A549 (cell line): ENCODE measurements around the gene HSP90AA1. TPM values are rescaled to one million over a fixed set of nuclear protein-coding genes. Genes with fewer than 3 reads are reported as not detected.
"Not testable (repeated sequence)": the region's sequence is repeated elsewhere in the genome, so short reads cannot be mapped to it uniquely, and the experiment has no call there.

ENCODE experiments used
- ATAC-seq, 2 experiments: fragments of 200-7000 bp in 1 of 2; fragments of >200 bp in 1 of 2; cut with Nextera tagmentation in 1 of 2; cut with Tn5 transposase in 1 of 2; 3 replicates each; pipeline versions ENCODE4 v1.8.0 to v1.9.1; 2018 to 2020; ENCODE audit warnings: mild to moderate bottlenecking in 1 of 2, moderate library complexity in 1 of 2
- CTCF ChIA-PET: fragments of 300-600 bp; sonication (Branson Sonifier 250); formaldehyde crosslinking; extraction: SDS; loops from one replicate; lab custom pipeline; 2021; ENCODE audit warnings: antibody characterized with exemption, inconsistent platforms; lab: Yijun Ruan, JAX
- POLR2A ChIA-PET: fragments of 350-600 bp; formaldehyde crosslinking; extraction: SDS; loops from one replicate; lab custom pipeline; 2021; ENCODE audit warnings: antibody characterized with exemption, inconsistent platforms; lab: Yijun Ruan, JAX
- DNase-seq, 2 experiments: peaks; one replicate each; pipeline versions ENCODE4 v3.0.0 to v3.0.0-alpha.2; 2011 to 2016; ENCODE audit warnings: low read depth in 1 of 2, low spot score in 1 of 2
- FAIRE-seq: peaks from 2 replicates; lab custom pipeline; 2011; peaks lifted over from hg19 to GRCh38; lab: Jason Lieb, UNC
- H3K27ac ChIP-seq, 2 experiments: fragments of >200 bp; sonication (Bioruptor Twin); formaldehyde crosslinking; 3 replicates each; pipeline ENCODE4 v1.5.1; 2016 to 2017
- H3K4me1 ChIP-seq: fragments of >200 bp; sonication (Bioruptor Twin); formaldehyde crosslinking; 3 replicates; pipeline ENCODE4 v1.6.1; 2016
- H3K4me2 ChIP-seq: fragments of >200 bp; sonication (Bioruptor Twin); formaldehyde crosslinking; 3 replicates; pipeline ENCODE4 v1.6.1; 2016
- H3K4me3 ChIP-seq: fragments of >200 bp; sonication (Bioruptor Twin); formaldehyde crosslinking; 3 replicates; pipeline ENCODE4 v1.5.1; 2016
- H3K9me3 ChIP-seq: fragments of >200 bp; sonication (Bioruptor Twin); formaldehyde crosslinking; 3 replicates; pipeline ENCODE4 v1.6.1; 2016
- BCL3 ChIP-seq: fragments of >200 bp; sonication (Bioruptor Twin); formaldehyde crosslinking; IDR thresholded peaks from 3 replicates; pipeline ENCODE4 v1.6.1; 2016
- BHLHE40 ChIP-seq: IDR thresholded peaks from 2 replicates; pipeline ENCODE4 v1.6.1; 2012; ENCODE audit warnings: low read depth, low read length, inconsistent platforms
- CBX8 ChIP-seq: fragments of 200-600 bp; sonication (generic); IDR thresholded peaks from 2 replicates; pipeline ENCODE4 v1.6.1; 2016
- CHD2 ChIP-seq: fragments of 150-350 bp; IDR thresholded peaks from 2 replicates; pipeline ENCODE4 v1.6.1; 2014; ENCODE audit warnings: low read length; ENCODE audit not compliant: partially characterized antibody
- EP300 ChIP-seq, 2 experiments: fragments of >200 bp; sonication (Bioruptor Twin); formaldehyde crosslinking; IDR thresholded peaks; 2 replicates in 1 of 2; 3 replicates in 1 of 2; pipeline ENCODE4 v1.6.1; 2016 to 2017
- ESRRA ChIP-seq: fragments of 150-350 bp; IDR thresholded peaks from 2 replicates; pipeline ENCODE4 v1.6.1; 2014; ENCODE audit warnings: mild to moderate bottlenecking, low read length, borderline replicate concordance
- FOSB ChIP-seq: fragments of 250-450 bp; sonication (Bioruptor Pico); IDR thresholded peaks from 2 replicates; pipeline ENCODE4 v1.5.0; 2020; ENCODE audit warnings: mild to moderate bottlenecking, moderate library complexity
- FOSL2 ChIP-seq, 2 experiments: fragments of 450-650 bp in 1 of 2; fragments of >200 bp in 1 of 2; sonication (Bioruptor Twin) in 1 of 2; formaldehyde crosslinking; IDR thresholded peaks; 2 replicates each; pipeline versions ENCODE4 v1.5.0 to v1.6.1; 2016 to 2020; ENCODE audit warnings: mild to moderate bottlenecking in 1 of 2, moderate library complexity in 1 of 2
- FOXS1 ChIP-seq: fragments of 250-450 bp; sonication (Bioruptor Pico); IDR thresholded peaks from 2 replicates; pipeline ENCODE4 v1.5.0; 2020; ENCODE audit warnings: mild to moderate bottlenecking, moderate library complexity
- GATA3 ChIP-seq: IDR thresholded peaks from 2 replicates; pipeline ENCODE4 v1.6.1; 2012; ENCODE audit warnings: borderline replicate concordance
- KDM1A ChIP-seq: fragments of 200-600 bp; sonication (generic); IDR thresholded peaks from 2 replicates; pipeline ENCODE4 v1.6.1; 2016; ENCODE audit warnings: low read depth, mild to moderate bottlenecking
- NR3C1 ChIP-seq: fragments of >200 bp; sonication (Bioruptor Twin); formaldehyde crosslinking; IDR thresholded peaks from 3 replicates; pipeline ENCODE4 v1.6.1; 2017
- PBX3 ChIP-seq: IDR thresholded peaks from 2 replicates; pipeline ENCODE4 v1.6.1; 2012
- PHF8 ChIP-seq: fragments of 200-600 bp; sonication (generic); IDR thresholded peaks from 2 replicates; pipeline ENCODE4 v1.6.1; 2016; ENCODE audit warnings: low read depth, mild to moderate bottlenecking, antibody characterized with exemption, moderate library complexity, borderline replicate concordance
- RAD21 ChIP-seq, 2 experiments: fragments of >200 bp in 1 of 2; sonication (Bioruptor Twin) in 1 of 2; formaldehyde crosslinking in 1 of 2; IDR thresholded peaks in 1 of 2; conservative IDR thresholded peaks in 1 of 2; 2 replicates in 1 of 2; 3 replicates in 1 of 2; pipeline ENCODE4 v1.6.1; 2012 to 2018; ENCODE audit warnings: inconsistent platforms in 1 of 2
- RCOR1 ChIP-seq: fragments of 150-350 bp; IDR thresholded peaks from 2 replicates; pipeline ENCODE4 v1.6.1; 2014; ENCODE audit warnings: antibody characterized with exemption, low read length, low read depth
- REST ChIP-seq: fragments of 200-600 bp; sonication (generic); IDR thresholded peaks from 2 replicates; pipeline ENCODE4 v1.6.1; 2016; ENCODE audit warnings: antibody characterized with exemption, mild to moderate bottlenecking, moderate library complexity
- RFX5 ChIP-seq: fragments of 450-650 bp; IDR thresholded peaks from 2 replicates; pipeline ENCODE4 v1.7.1; 2014; ENCODE audit warnings: antibody characterized with exemption, mild to moderate bottlenecking, moderate library complexity
- TFCP2L1 ChIP-seq: fragments of 250-450 bp; sonication (Bioruptor Pico); IDR thresholded peaks from 2 replicates; pipeline ENCODE4 v1.5.0; 2021; ENCODE audit warnings: mild to moderate bottlenecking
- ZC3H11A ChIP-seq: fragments of 450-650 bp; IDR thresholded peaks from 2 replicates; pipeline ENCODE4 v1.6.1; 2014; ENCODE audit warnings: antibody characterized with exemption, mild to moderate bottlenecking
- WGBS: methylation state at CpG from one replicate; pipeline ENCODE4 v1.1.6; 2017; ENCODE audit errors: missing lambda C conversion rate; 5-methylcytosine and 5-hydroxymethylcytosine counted together
- polyA plus RNA-seq, 4 experiments: library from polyadenylated mRNA; depleted of rRNA in 3 of 4; stranded (reverse); fragments of >200 nt; fragmentation: RNase III in 1 of 4; extraction: RNeasy Plus Mini Kit Qiagen cat#74134 plus additional on column Dnase treatment in 1 of 4; gene quantifications; 2 replicates in 3 of 4; 3 replicates in 1 of 4; pipeline ENCODE4 v1.2.3, GENCODE V29; 2011 to 2017

Gene HSP90AA1
- polyA plus RNA-seq, 2 of the 4 experiments (the other 2 are of a cell fraction): 1,087 to 1,864 TPM

GRCh38 chr14:102134719-102135118 lies 47.9 kb upstream of the HSP90AA1 start:
- DNase-seq, H3K4me2 ChIP-seq, FAIRE-seq, H3K4me1 ChIP-seq, H3K4me3 ChIP-seq, ATAC-seq, CTCF ChIA-PET, POLR2A ChIA-PET, H3K27ac ChIP-seq, H3K9me3 ChIP-seq: not testable (repeated sequence)
- WGBS: 92% methylated on average over 10 of the region's 10 CpGs

- 89% methylated on average over 9 of the region's 9 CpGs for WGBS
- DNase-seq, POLR2A ChIA-PET, FAIRE-seq, H3K27ac ChIP-seq, H3K9me3 ChIP-seq, ATAC-seq, H3K4me3 ChIP-seq, H3K4me1 ChIP-seq, H3K4me2 ChIP-seq: not testable (repeated sequence)
- CTCF ChIA-PET: interaction anchor here (1.1 kb wide), 1 partner anchor 35 kb away, joined by 3 read pairs; no protein-coding TSS in a partner anchor
These were observed 47.2 kb upstream of the HSP90AA1 start for GRCh38 chr14:102134021-102134420.

- Histone ChIP-seq H3K4me1 (no peaks in the 10 kb centered on the region), H3K27ac (no peak overlapping the region), H3K4me3 (no peak overlapping the region), H3K9me3 (no peaks in the 10 kb centered on the region), H3K4me2 (no peak overlapping the region)
- ChIA-PET POLR2A (no interaction called here), CTCF (no interaction called here)
- FAIRE-seq (no peak), ATAC-seq (no peak), DNase-seq (no peak)
- TF ChIP-seq CBX8: no peak
- no peak for TF ChIP-seq NR3C1
- no peak for TF ChIP-seq TFCP2L1 (CRISPR knock-in tag)
- no peak for TF ChIP-seq BCL3
- no peak for TF ChIP-seq RCOR1
- no peak for TF ChIP-seq KDM1A
- TF ChIP-seq FOSB (CRISPR knock-in tag): no peak
- TF ChIP-seq FOXS1 (CRISPR knock-in tag): no peak
- no peak for TF ChIP-seq GATA3
- no peak for TF ChIP-seq CHD2
- TF ChIP-seq PBX3: no peak
- no peak for TF ChIP-seq REST
- no peak for TF ChIP-seq FOSL2 (IDR thresholded peaks at IDR 0.05)
- TF ChIP-seq FOSL2 (CRISPR knock-in tag; IDR thresholded peaks at IDR 0.05): no peak
- no peak for TF ChIP-seq RFX5
- TF ChIP-seq ESRRA: no peak
- TF ChIP-seq ZC3H11A: no peak
- TF ChIP-seq EP300 (IDR thresholded peaks at IDR 0.05): no peak
- no peak for TF ChIP-seq BHLHE40
- TF ChIP-seq PHF8: no peak
- TF ChIP-seq RAD21 (conservative IDR thresholded peaks at IDR 0.05 in 1 of 2, IDR thresholded peaks at IDR 0.05 in 1 of 2): no peak
- WGBS: 77% methylated on average over 6 of the region's 6 CpGs
These were observed 44.9 kb upstream of the HSP90AA1 start for GRCh38 chr14:102131741-102132140.
